Fibroblast of skin of abdomen (primary cell): Measurements from ENCODE around the gene SCYGR7.

Experiments used
- DNase-seq: peaks from one replicate; pipeline ENCODE4 v3.0.0-alpha.2; 2013

Gene SCYGR7

GRCh38 chr2:227759411-227760118 is 31.4 kb downstream of the SCYGR7 start:
- no peak for DNase-seq

- DNase-seq, result no peak
Measured at GRCh38 chr2:227761740-227762476, 33.8 kb downstream of the SCYGR7 start.

DNA sequence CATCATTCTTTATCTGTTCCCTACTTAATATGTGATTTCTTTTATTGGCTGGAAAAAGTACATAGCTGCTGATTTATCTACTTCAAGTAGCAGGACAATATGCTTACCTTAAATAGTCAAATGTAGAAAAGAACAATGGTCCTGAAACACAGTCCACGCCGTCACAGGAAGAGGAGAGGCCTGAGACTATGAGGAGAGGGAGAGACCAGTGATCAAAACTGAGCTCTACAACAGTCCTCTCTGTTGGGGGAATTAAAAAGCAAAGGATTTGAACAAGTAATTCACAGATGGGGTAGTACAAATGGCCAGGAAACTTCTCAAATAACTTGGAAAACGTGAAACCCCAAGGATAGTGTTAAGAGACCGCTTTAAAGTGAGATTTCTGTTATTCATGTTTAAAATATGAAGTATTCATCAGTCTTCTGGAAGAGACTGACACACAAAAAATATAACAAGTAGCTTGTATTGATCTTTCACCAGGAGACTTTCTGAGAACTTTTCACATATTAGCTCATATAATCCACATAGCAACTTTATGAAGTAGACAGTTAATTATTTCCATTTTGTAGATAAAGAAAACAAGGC is 37.7 kb downstream of the SCYGR7 start:
- DNase-seq, result no peak

DNA sequence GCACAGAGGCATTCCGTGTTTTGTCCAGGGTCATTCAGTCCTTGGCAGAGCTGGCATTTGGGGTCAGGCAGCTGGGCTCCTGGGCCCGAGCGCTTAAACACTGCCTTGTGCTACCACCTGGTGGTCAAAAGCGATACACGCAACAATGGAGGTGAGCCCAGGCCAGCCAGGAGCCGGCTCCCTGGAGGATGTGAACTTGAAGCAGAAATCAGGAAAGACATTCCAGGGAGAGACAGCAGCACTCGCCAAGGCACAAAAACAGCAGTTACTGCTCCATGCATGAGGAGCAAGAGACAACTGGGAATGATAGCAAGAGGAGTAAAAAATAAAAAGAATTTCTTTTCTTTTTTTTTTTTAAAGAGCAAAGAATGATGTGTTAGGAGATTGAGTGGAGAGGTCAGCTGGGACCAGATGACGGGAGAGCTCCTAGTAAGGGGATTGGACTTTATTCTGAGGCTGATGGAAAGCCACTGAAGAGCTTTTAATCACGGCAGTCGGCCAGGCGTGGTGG is 38.3 kb downstream of the SCYGR7 start:
- DNase-seq, result peak; percentile 64

- DNase-seq, result no peak
Measured at GRCh38 chr2:227767830-227768229, 39.7 kb downstream of the SCYGR7 start.

DNA sequence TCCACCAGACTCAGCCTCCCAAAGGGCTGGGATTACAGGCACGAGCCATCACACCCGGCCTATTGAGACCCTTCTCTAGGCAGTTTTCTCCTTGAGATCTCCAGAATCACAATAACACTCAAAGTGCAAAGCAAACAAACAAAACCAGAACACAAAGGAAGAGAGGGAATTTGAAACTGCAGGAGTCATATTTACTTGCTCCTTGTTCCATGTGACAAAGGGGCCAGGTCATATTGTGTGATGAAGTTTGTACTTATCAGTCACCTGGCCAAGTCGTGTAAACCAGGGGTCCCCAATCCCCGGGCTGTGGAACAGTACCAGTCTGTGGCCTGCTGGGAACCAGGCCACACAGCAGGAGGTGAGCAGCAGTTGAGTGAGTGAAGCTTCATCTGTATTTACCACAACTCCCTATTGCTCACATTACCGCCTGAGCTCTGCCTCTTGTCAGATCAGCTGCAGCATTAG is 44.1 kb downstream of the SCYGR7 start:
- DNase-seq, result no peak

GRCh38 chr2:227772932-227773331 is 44.8 kb downstream of the SCYGR7 start:
- no peak for DNase-seq

GRCh38 chr2:227774011-227774624 is 46.0 kb downstream of the SCYGR7 start:
- no peak for DNase-seq

DNA sequence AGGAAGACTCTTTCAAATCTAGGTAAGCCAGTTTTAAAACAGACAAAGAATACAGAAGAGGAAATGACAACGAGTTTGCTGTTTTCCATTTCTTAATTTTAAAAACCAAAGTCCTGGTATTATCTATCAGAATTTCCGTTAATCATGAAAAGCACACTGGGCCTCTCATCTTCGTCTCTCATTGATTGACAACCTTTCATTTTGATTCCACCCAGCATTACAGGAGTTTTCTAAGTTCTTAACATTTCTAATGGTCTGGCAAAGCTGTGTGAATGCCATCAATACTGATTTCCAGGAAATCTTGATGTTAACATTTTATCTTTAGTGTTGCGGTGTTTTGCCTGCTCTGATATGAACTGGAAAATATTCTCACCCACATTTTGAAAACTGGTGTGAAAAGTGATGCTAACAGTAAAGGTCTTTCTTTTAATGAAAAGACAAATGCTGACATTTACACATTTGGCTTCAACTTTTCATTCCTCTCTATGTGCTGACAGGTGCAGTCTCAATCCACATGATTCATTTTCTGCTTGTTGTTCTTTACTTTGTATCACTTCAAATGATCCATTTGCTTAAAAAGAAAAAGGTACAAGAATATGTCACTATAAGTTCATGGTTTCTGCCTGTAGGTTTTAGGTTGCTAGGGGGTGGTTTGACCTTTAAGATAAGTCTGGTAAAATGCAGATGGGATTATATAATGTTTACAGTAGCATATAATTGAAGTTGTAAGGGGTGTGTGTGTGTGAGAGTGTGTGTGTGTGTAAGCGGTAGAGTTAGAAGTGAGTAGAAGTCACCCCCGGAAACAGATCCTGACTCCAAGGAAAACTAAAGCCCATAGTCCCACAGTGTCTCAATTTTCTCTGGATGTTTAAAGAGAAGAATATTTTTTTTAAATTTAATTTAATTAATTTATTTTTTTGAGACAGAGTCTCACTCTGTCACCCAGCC is 47.0 kb downstream of the SCYGR7 start:
- no peak for DNase-seq
